ENCODE data around the gene P2RX4. TPM values are rescaled to one million over a fixed set of nuclear protein-coding genes. Genes with fewer than 3 reads are reported as not detected.

P2RX4 gene
- total and polyA plus RNA-seq, 2 of the 4 experiments (the other 2 are of a cell fraction), result 9.5 to 12.6 TPM

DNA sequence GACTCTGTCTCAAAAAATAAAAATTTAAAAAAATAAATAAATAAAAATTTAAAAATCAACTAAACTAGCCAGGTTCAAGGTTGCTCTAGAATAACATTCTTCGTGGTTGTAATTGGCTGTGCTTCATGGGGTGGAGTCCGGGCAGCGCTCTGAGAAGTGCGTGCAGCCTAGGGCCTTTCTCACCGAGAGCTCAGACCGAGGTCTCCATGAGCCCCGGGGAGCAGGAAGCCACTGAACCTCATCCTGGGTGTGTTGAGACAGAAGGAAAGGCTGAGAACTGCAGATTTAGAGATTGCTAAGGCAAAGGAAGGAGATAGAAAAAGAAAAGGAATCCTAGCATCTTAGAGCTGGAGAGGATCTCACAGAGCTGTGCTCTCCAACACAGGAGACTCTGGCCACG, 14.7 kb downstream of the P2RX4 start:
- Histone ChIP-seq H3K36me3 (ENCODE audit: control insufficient read depth, insufficient read depth, low read length) (peaks cover 4% of the 10 kb centered on the region; the same call in 1 of the 2 replicates), H3K4ac (ENCODE audit: low read depth, low read length) (no peak overlapping the region), H3K9me3 (ENCODE audit: control insufficient read depth, insufficient read depth, low read length) (no peaks in the 10 kb centered on the region), H4K8ac (ENCODE audit: low read depth in 2 of 2, low read length in 2 of 2) (no peak overlapping the region), H3K56ac (ENCODE audit: extremely low read depth, insufficient read depth, low read length) (no peak overlapping the region), H2AK9ac (replicated peaks; ENCODE audit: low read depth, low read length, poor library complexity) (no peak overlapping the region), H3K79me1 (ENCODE audit: low read depth in 1 of 2, low read length in 2 of 2) (no peaks in the 10 kb centered on the region), H2AFZ (replicated peaks; ENCODE audit: low read length, poor library complexity) (no peak overlapping the region), H3K9ac (ENCODE audit: low read depth, low read length) (no peak overlapping the region), H3K4me3 (ENCODE audit: insufficient read depth, low read depth, low read length) (no peak overlapping the region), H3K4me1 (ENCODE audit: control insufficient read depth, insufficient read depth, low read length) (no peaks in the 10 kb centered on the region), H2BK120ac (ENCODE audit: low read depth, low read length) (no peak overlapping the region), H3K27ac (ENCODE audit: insufficient read depth, low read length) (no peak overlapping the region), H4K91ac (ENCODE audit: insufficient read depth, low read depth, low read length) (no peak overlapping the region), H3K4me2 (ENCODE audit: low read depth, low read length) (no peak overlapping the region), H3K18ac (ENCODE audit: low read depth, low read length) (no peak overlapping the region), H3K23ac (ENCODE audit: low read depth, low read length) (no peak overlapping the region), H2BK15ac (ENCODE audit: low read depth, low read length) (no peak overlapping the region), H2BK20ac (ENCODE audit: low read depth, low read length) (no peak overlapping the region), H2AK5ac (ENCODE audit: low read depth, low read length) (no peak overlapping the region), H2BK5ac (ENCODE audit: low read depth, low read length, poor library complexity, severe bottlenecking) (no peak overlapping the region), H3K14ac (replicated peaks; ENCODE audit: low read depth, low read length) (no peak overlapping the region), H3K9me1 (ENCODE audit: insufficient read depth, low read length) (0 out of 2 replicates have a peak, but pooled peaks cover 3% of the 10 kb centered on the region), H4K20me1 (ENCODE audit: insufficient read depth, low read length) (no peaks in the 10 kb centered on the region), H4K5ac (ENCODE audit: low read depth, low read length) (no peak overlapping the region), H3K27me3 (ENCODE audit: control insufficient read depth, insufficient read depth, low read length) (no peaks in the 10 kb centered on the region)
- no peak for ATAC-seq (ENCODE audit: low read depth)
- 92% methylated on average over 6 of the region's 8 CpGs; no CpG with 5 or more reads in 1 of the 2 experiments for WGBS, 2 experiments (ENCODE audit: extremely low coverage in 2 of 2, insufficient read length in 1 of 2)
- TF ChIP-seq, protein P1, sequence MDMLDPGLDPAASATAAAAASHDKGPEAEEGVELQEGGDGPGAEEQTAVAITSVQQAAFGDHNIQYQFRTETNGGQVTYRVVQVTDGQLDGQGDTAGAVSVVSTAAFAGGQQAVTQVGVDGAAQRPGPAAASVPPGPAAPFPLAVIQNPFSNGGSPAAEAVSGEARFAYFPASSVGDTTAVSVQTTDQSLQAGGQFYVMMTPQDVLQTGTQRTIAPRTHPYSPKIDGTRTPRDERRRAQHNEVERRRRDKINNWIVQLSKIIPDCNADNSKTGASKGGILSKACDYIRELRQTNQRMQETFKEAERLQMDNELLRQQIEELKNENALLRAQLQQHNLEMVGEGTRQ (IDR thresholded peaks at IDR 0.05; ENCODE audit: low read depth, low read length), result no peak
- TF ChIP-seq MAFK (IDR thresholded peaks at IDR 0.05; ENCODE audit: low read depth, low read length) (no peak), RFX5 (IDR thresholded peaks at IDR 0.05; ENCODE audit: low read depth, low read length) (no peak)
- dilution Hi-C loops (cut with HindIII; ENCODE audit: low sequenced_read_pairs, unreplicated experiment) (no loop called here), in situ Hi-C loops (cut with MboI; ENCODE audit: low sequenced_read_pairs) (no loop called here), intact Hi-C loops (cut with micrococcal nuclease) (no loop called here)
- ChIA-PET POLR2A (ENCODE audit: unreplicated experiment) (interaction anchor here (0.7 kb wide), 1 partner anchor 1987 kb away, joined by 7 read pairs; no protein-coding TSS in a partner anchor), CTCF (interaction anchor here (1.2 kb wide), 1 partner anchor 9 kb away, joined by 3 read pairs; no protein-coding TSS in a partner anchor)
- BruUV-seq (replicated peaks), result no TSS peak
- no peak for DNase-seq
